Measurements from ENCODE around the gene EDDM13.
A peak's percentile ranks its signal among the peaks of the same experiment; 100 is the strongest.
"Not testable (repeated sequence)": the region's sequence is repeated elsewhere in the genome, so short reads cannot be mapped to it uniquely, and the experiment has no call there.

The EDDM13 gene

GRCh38 chr19:56321989-56322440 lies 49.5 kb downstream of the EDDM13 start:
- DNase-seq: peak; percentile 20

GRCh38 chr19:56324436-56324835 lies 51.9 kb downstream of the EDDM13 start:
- no peak for DNase-seq

GRCh38 chr19:56332695-56333094 lies 60.1 kb downstream of the EDDM13 start:
- no peak for DNase-seq

- peak; percentile 35 for DNase-seq
Observed at GRCh38 chr19:56333506-56333905, 61.0 kb downstream of the EDDM13 start.

GRCh38 chr19:56335371-56335770 lies 62.8 kb downstream of the EDDM13 start:
- not testable (repeated sequence) for DNase-seq

GRCh38 chr19:56337077-56337476 lies 64.5 kb downstream of the EDDM13 start:
- not testable (repeated sequence) for DNase-seq

GRCh38 chr19:56339031-56339430 lies 66.5 kb downstream of the EDDM13 start:
- not testable (repeated sequence) for DNase-seq

- no peak for DNase-seq
Observed at GRCh38 chr19:56341948-56342347, 69.4 kb downstream of the EDDM13 start.

GRCh38 chr19:56347163-56347778 lies 74.7 kb downstream of the EDDM13 start:
- DNase-seq: no peak

GRCh38 chr19:56348289-56348877 lies 75.8 kb downstream of the EDDM13 start:
- no peak for DNase-seq

GRCh38 chr19:56350416-56351045 lies 78.0 kb downstream of the EDDM13 start:
- peak; percentile 23 for DNase-seq

- no peak for DNase-seq
Observed at GRCh38 chr19:56351208-56351607, 78.7 kb downstream of the EDDM13 start.

GRCh38 chr19:56355517-56355916 lies 83.0 kb downstream of the EDDM13 start:
- no peak for DNase-seq

- DNase-seq: no peak
Observed at GRCh38 chr19:56356944-56357343, 84.4 kb downstream of the EDDM13 start.
